ENCODE measurements around the gene CHAF1A. TPM values are rescaled to one million over a fixed set of nuclear protein-coding genes. Genes with fewer than 3 reads are reported as not detected.

The CHAF1A gene
- total and polyA plus RNA-seq, 2 of the 8 experiments (the other 6 are each of a cell fraction or from before 2014, with no cell fraction given), result 122 to 147 TPM

DNA sequence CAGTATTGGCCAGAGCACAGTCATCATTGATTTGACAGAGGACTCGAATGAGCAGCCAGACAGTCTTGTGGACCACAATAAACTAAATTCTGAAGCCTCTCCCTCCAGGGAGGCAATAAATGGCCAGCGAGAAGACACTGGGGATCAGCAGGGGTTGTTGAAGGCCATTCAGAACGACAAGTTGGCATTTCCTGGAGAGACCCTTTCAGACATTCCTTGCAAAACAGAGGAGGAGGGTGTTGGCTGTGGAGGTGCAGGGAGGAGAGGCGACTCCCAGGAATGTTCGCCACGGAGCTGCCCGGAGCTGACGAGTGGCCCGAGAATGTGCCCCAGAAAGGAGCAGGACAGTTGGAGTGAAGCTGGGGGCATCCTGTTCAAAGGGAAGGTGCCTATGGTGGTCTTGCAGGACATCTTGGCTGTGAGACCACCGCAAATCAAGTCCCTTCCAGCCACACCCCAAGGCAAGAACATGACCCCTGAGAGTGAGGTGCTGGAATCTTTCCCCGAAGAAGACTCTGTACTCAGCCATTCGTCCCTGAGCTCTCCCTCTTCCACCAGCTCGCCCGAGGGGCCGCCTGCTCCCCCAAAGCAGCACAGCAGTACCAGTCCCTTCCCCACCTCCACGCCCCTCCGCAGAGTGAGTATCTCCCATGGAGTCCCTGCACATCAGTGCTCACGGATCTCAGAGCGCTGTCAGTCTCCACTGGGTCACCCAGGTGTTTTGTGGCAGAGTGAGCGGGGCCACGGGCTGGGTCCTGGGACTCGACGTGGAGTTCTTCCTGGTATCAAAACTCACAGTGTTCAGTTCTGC is 6.9 kb downstream of the CHAF1A start:
- Histone ChIP-seq H3K79me2 (ENCODE audit: control insufficient read depth in 1 of 2, insufficient read depth in 2 of 2, low read length in 2 of 2) (peaks cover 25 to 94% of the 10 kb centered on the region in 2 experiments), H3K9ac (replicated peaks in 1 of 4; ENCODE audit: extremely low read depth in 1 of 4, low read depth in 3 of 4, low read length in 3 of 4) (peak overlapping the region in 2 of 4 experiments; percentile 39 to 42; a peak in 3 of 7 replicates), H4K91ac (replicated peaks; ENCODE audit: insufficient read length, low read length) (peak overlapping the region; percentile 97), H2BK120ac (replicated peaks; ENCODE audit: low read depth, low read length) (no peak overlapping the region), H3K56ac (replicated peaks; ENCODE audit: insufficient read length, low read depth, low read length) (no peak overlapping the region), H2BK12ac (ENCODE audit: low read depth, low read length) (peak overlapping the region; percentile 88), H3K23me2 (ENCODE audit: low read depth, low read length) (no peaks in the 10 kb centered on the region), H3K14ac (ENCODE audit: insufficient read length) (no peak overlapping the region), H3K18ac (ENCODE audit: extremely low read depth, low read length) (peak overlapping the region; percentile 89; the same call in 1 of the 2 replicates), H2AFZ (ENCODE audit: low read length) (no peak overlapping the region), H3K4me3 (ENCODE audit: extremely low read depth in 1 of 4, insufficient read depth in 2 of 4, low read depth in 3 of 4, low read length in 4 of 4) (peak overlapping the region in 3 of 4 experiments; percentile 11 to 44 (median 19); a peak in 5 of 8 replicates), H4K20me1 (replicated peaks in 1 of 2; ENCODE audit: control insufficient read depth in 1 of 2, insufficient read depth in 2 of 2, low read length in 2 of 2) (peaks cover 22 to 24% of the 10 kb centered on the region in 2 experiments), H3K27me3 (replicated peaks in 1 of 4; ENCODE audit: control insufficient read depth in 3 of 4, extremely low read depth in 1 of 4, insufficient read depth in 3 of 4, low read length in 3 of 4) (no peaks in the 10 kb centered on the region), H4K5ac (ENCODE audit: insufficient read length, low read depth, low read length) (peak overlapping the region; percentile 57), H3K79me1 (ENCODE audit: low read depth, low read length) (peaks cover 11% of the 10 kb centered on the region), H3K4me2 (ENCODE audit: insufficient read depth in 1 of 2, low read depth in 2 of 2, low read length in 2 of 2) (peak overlapping the region; percentile 48 to 66), H3K23ac (ENCODE audit: insufficient read length) (no peak overlapping the region), H3K36me3 (ENCODE audit: control insufficient read depth in 2 of 4, insufficient read depth in 4 of 4, low read length in 3 of 4) (peaks cover 18 to 71% (median 37%) of the 10 kb centered on the region in 4 experiments), H3K4me1 (replicated peaks in 1 of 4; ENCODE audit: control insufficient read depth in 3 of 4, insufficient read depth in 4 of 4, low read length in 3 of 4) (peaks cover 6 to 25% (median 14%) of the 10 kb centered on the region in 4 experiments), H4K8ac (ENCODE audit: extremely low read depth, insufficient read depth, low read length) (peak overlapping the region; percentile 81; the same call in 1 of the 2 replicates), H2BK5ac (ENCODE audit: low read depth, low read length) (peak overlapping the region; percentile 97), H2AK5ac (ENCODE audit: low read depth, low read length) (peak overlapping the region; percentile 32), H3K9me3 (ENCODE audit: insufficient read depth in 2 of 2, low read depth in 1 of 2, low read length in 1 of 2) (no peaks in the 10 kb centered on the region), H3K4ac (replicated peaks; ENCODE audit: insufficient read length, low read depth, low read length) (peak overlapping the region; percentile 49), H2BK20ac (ENCODE audit: low read length) (peak overlapping the region; percentile 91), H2BK15ac (ENCODE audit: low read length) (peak overlapping the region; percentile 34; the same call in 1 of the 2 replicates), H3K27ac (ENCODE audit: low read depth, low read length) (peak overlapping the region; percentile 80)
- ChIA-PET POLR2A (ENCODE audit: partially characterized antibody) (interaction anchor here (0.6 to 58.1 kb wide), 24 partner anchors 10 to 1282 kb away, joined by 3 to 1590 read pairs (median 4); partner anchors contain the start of genes CHAF1A, DPP9, MPND and SH3GL1), CTCF (ENCODE audit: partially characterized antibody) (interaction anchor here (0.6 to 1.6 kb wide), 6 partner anchors 9 to 131 kb away, joined by 3 to 5 read pairs (median 3); partner anchors contain the start of gene LRG1)
- DNase-seq (ENCODE audit: low read depth in 1 of 2, low spot score in 2 of 2), result peak; percentile 73 to 87
- peak; percentile 91 for FAIRE-seq
- 60% methylated on average over 23 of the region's 23 CpGs; no CpG with 5 or more reads in 1 of the 2 experiments for WGBS, 2 experiments (ENCODE audit: extremely low coverage in 1 of 2, insufficient coverage in 1 of 2, insufficient read length in 1 of 2, insufficient replicate concordance in 2 of 2, low coverage in 1 of 2, low lambda C conversion rate in 2 of 2, missing lambda C conversion rate in 1 of 2)
- TF ChIP-seq BRCA1 (IDR thresholded peaks at IDR 0.05; ENCODE audit: low read depth, low read length) (no peak), NRF1 (IDR thresholded peaks at IDR 0.05; ENCODE audit: low read depth, low read length) (no peak), MAFK (IDR thresholded peaks at IDR 0.05; ENCODE audit: low read depth, low read length) (no peak), BCL11A (IDR thresholded peaks at IDR 0.05; ENCODE audit: low read depth in 2 of 2, low read length in 2 of 2) (peak; percentile 35 to 67), SAP30 (IDR thresholded peaks at IDR 0.05; ENCODE audit: insufficient read depth, insufficient replicate concordance, low read length) (no peak), TCF12 (IDR thresholded peaks at IDR 0.05; ENCODE audit: low read depth, low read length) (no peak), HDAC2 (IDR thresholded peaks at IDR 0.05; ENCODE audit: borderline replicate concordance in 1 of 2, low read depth in 2 of 2, low read length in 2 of 2) (peak; percentile 66 to 96; a peak in 2 of 4 replicates)
- TF ChIP-seq, protein P1, sequence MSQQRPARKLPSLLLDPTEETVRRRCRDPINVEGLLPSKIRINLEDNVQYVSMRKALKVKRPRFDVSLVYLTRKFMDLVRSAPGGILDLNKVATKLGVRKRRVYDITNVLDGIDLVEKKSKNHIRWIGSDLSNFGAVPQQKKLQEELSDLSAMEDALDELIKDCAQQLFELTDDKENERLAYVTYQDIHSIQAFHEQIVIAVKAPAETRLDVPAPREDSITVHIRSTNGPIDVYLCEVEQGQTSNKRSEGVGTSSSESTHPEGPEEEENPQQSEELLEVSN (IDR thresholded peaks at IDR 0.05), result no peak
- TF ChIP-seq, protein P2, sequence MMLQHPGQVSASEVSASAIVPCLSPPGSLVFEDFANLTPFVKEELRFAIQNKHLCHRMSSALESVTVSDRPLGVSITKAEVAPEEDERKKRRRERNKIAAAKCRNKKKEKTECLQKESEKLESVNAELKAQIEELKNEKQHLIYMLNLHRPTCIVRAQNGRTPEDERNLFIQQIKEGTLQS (IDR thresholded peaks at IDR 0.05; ENCODE audit: insufficient read depth, low read depth, low read length), result no peak
